GM23248 (cell line): ENCODE results near the gene CD109. TPM values are rescaled to one million over a fixed set of nuclear protein-coding genes. Genes with fewer than 3 reads are reported as not detected.

Experiments used
- DNase-seq: peaks from one replicate; pipeline ENCODE4 v3.0.0-alpha.2; 2015
- H2AFZ ChIP-seq: fragments of 200-600 bp; sonication (generic); 2 replicates; pipeline ENCODE4 v1.6.1; 2016; ENCODE audit warnings: antibody characterized with exemption
- H3F3A ChIP-seq: fragments of 200-600 bp; sonication (generic); 2 replicates; pipeline ENCODE4 v1.6.1; 2016; ENCODE audit warnings: mild to moderate bottlenecking, antibody characterized with exemption, mixed run types; ENCODE audit not compliant: insufficient read depth
- H3K27ac ChIP-seq: fragments of 200-600 bp; sonication (generic); 2 replicates; pipeline ENCODE4 v1.5.1; 2016; ENCODE audit warnings: mild to moderate bottlenecking
- H3K27me3 ChIP-seq: fragments of 200-600 bp; sonication (generic); replicated peaks from 2 replicates; pipeline ENCODE4 v1.6.1; 2016; ENCODE audit warnings: mild to moderate bottlenecking; ENCODE audit not compliant: insufficient read depth
- H3K36me3 ChIP-seq: fragments of 200-600 bp; sonication (generic); 2 replicates; pipeline ENCODE4 v1.6.1; 2016; ENCODE audit warnings: low read depth, mild to moderate bottlenecking
- H3K4me1 ChIP-seq: fragments of 200-600 bp; sonication (generic); 2 replicates; pipeline ENCODE4 v1.6.1; 2016; ENCODE audit warnings: mild to moderate bottlenecking; ENCODE audit not compliant: insufficient read depth
- H3K4me2 ChIP-seq: fragments of 200-600 bp; sonication (generic); one replicate; pipeline ENCODE4 v1.6.1; 2016; ENCODE audit warnings: mild to moderate bottlenecking; ENCODE audit not compliant: unreplicated experiment
- H3K4me3 ChIP-seq: fragments of 200-600 bp; sonication (generic); 2 replicates; pipeline ENCODE4 v1.5.1; 2016; ENCODE audit warnings: mild to moderate bottlenecking
- H3K79me2 ChIP-seq: fragments of 200-600 bp; sonication (generic); 2 replicates; pipeline ENCODE4 v1.6.1; 2016; ENCODE audit warnings: mild to moderate bottlenecking; ENCODE audit not compliant: insufficient read depth
- H3K9ac ChIP-seq: fragments of 200-600 bp; sonication (generic); 2 replicates; pipeline ENCODE4 v1.6.1; 2016; ENCODE audit warnings: mild to moderate bottlenecking
- H3K9me2 ChIP-seq: fragments of 200-600 bp; sonication (generic); 2 replicates; pipeline ENCODE4 v1.6.1; 2016; ENCODE audit warnings: mixed run types, mild to moderate bottlenecking, moderate library complexity; ENCODE audit not compliant: insufficient read depth
- H3K9me3 ChIP-seq: fragments of 200-600 bp; sonication (generic); one replicate; pipeline ENCODE4 v1.6.1; 2017; ENCODE audit warnings: low read depth
- H4K20me1 ChIP-seq: fragments of 200-600 bp; sonication (generic); 2 replicates; pipeline ENCODE4 v1.6.0; 2016; ENCODE audit not compliant: insufficient read depth
- EZH2 ChIP-seq: fragments of 200-600 bp; sonication (generic); IDR thresholded peaks from 2 replicates; pipeline ENCODE4 v1.6.1; 2018; ENCODE audit warnings: antibody characterized with exemption, mild to moderate bottlenecking; ENCODE audit not compliant: insufficient read depth, poor library complexity, severe bottlenecking
- EZH2phosphoT487 ChIP-seq: fragments of 200-600 bp; sonication (generic); IDR thresholded peaks from 2 replicates; pipeline ENCODE4 v1.6.1; 2018; ENCODE audit warnings: antibody characterized with exemption, moderate library complexity, mild to moderate bottlenecking, low read depth; ENCODE audit not compliant: insufficient read depth
- WGBS, 2 experiments: methylation state at CpG; one replicate each; pipeline ENCODE4 v1.1.6; 2015 to 2017; ENCODE audit warnings: low lambda C conversion rate in 2 of 2, low coverage in 1 of 2; ENCODE audit errors: missing lambda C conversion rate in 2 of 2; 5-methylcytosine and 5-hydroxymethylcytosine counted together
- in situ Hi-C: fragments of 300-500 bp; cut with MboI; formaldehyde crosslinking; loops from 2 replicates; pipeline ENCODE4 v1.15.0; 2020
- polyA plus RNA-seq: library from polyadenylated mRNA; unstranded; fragments of >200 nt; fragmentation: Nextera tagmentation; extraction: Ambion mirVana; gene quantifications from 2 replicates; pipeline ENCODE4 v1.2.1, GENCODE V29; 2016
- total RNA-seq: library from RNA; depleted of rRNA; stranded (reverse); fragments of >200 nt; shearing (Covaris generic); gene quantifications from 2 replicates; pipeline ENCODE4 v1.2.3, GENCODE V29; 2014; rRNA removed

Gene CD109
- total RNA-seq (68.3 and 68.6 TPM in 2 replicates), polyA plus RNA-seq (31.1 and 31.3 TPM in 2 replicates)

DNA sequence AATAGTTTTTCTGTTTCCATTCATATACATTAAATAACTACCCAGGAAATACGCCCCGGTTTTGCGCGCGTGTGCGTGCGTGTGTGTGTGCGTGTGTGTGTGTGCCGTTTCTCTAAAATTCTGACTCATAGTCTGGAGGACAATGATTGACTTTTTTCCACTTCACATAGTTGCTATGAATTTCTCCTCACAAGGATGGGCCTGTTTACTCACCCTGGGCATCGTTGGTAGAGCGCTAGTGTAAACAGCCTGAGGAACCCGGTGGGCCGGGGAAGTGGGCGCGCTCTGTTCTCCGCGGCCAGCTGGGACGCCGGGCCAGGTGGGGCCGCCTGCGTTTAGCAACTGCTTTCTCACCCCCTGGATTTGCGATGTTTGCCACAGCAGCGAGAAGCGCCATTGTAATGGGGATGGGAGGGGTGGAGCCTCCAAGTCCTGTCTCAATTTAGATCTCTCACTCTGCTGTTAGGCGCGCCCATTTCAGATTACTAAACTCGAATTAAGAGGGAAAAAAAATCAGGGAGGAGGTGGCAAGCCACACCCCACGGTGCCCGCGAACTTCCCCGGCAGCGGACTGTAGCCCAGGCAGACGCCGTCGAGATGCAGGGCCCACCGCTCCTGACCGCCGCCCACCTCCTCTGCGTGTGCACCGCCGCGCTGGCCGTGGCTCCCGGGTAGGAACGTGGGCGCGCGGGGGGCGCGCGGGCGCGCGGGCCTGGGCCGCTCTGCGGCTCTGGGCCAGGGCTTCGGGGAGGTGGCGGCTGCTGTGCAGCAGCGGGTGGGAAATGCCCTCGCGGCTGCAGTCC lies at the start of gene CD109:
Gene CD109 (plus strand): TSS at position 585 of the 803 bp plus-strand sequence. CDS start 13 bp downstream, at position 598.
- Histone ChIP-seq H3K9ac (peak within 1 kb of the TSS; percentile 98), H2AFZ (peak within 1 kb of the TSS; percentile 89), H3K4me3 (peak within 1 kb of the TSS; percentile 91), H3K79me2 (peaks cover 48% of the 10 kb centered on the region), H3K27me3 (no peaks in the 10 kb centered on the region), H3K9me3 (no peaks in the 10 kb centered on the region), H3K4me1 (peaks cover 22% of the 10 kb centered on the region), H4K20me1 (no peaks in the 10 kb centered on the region), H3F3A (peaks cover 22% of the 10 kb centered on the region), H3K4me2 (peak within 1 kb of the TSS; percentile 92), H3K27ac (peak within 1 kb of the TSS; percentile 100), H3K36me3 (0 out of 2 replicates have a peak, but pooled peaks cover 4% of the 10 kb centered on the region), H3K9me2 (no peaks in the 10 kb centered on the region)
- no peak for TF ChIP-seq EZH2phosphoT487
- TF ChIP-seq EZH2 = no peak
- 1% methylated on average over 61 of the region's 61 CpGs for WGBS, 2 experiments
- in situ Hi-C loops = no loop called here
- DNase-seq = peak; percentile 92

DNA sequence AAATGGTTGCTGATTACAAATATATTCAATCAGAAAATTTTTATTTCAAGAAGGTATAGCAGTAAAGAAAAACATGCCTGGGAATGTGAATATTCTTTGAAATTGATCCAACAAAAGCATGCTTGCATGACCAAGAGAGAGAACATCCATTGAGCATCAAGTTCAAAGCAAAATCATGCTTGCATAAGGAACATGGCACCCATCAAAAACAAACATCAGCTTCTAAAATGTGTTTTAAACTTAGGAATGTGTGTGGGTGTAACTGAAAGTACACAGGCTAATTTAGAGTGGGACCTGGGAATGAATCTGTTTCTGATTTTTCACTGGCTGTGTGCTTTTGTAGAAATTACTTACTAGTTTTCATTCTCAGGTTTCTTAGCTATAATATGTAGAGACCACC lies 47.8 kb upstream of the CD109 start:
- no peaks in the 10 kb centered on the region; the same call in 1 of the 2 replicates for H3F3A ChIP-seq
- TF ChIP-seq EZH2 = no peak
- TF ChIP-seq EZH2phosphoT487 = no peak
- in situ Hi-C loops = no loop called here
- no peaks in the 10 kb centered on the region for H3K36me3 ChIP-seq
- peak overlapping the region; percentile 33 for H3K27ac ChIP-seq
- no peaks in the 10 kb centered on the region for H4K20me1 ChIP-seq
- H3K9me3 ChIP-seq = no peaks in the 10 kb centered on the region
- DNase-seq = peak; percentile 62
- no peaks in the 10 kb centered on the region for H3K27me3 ChIP-seq
- no peaks in the 10 kb centered on the region for H3K9me2 ChIP-seq
- H3K79me2 ChIP-seq = peaks cover 24% of the 10 kb centered on the region
- peaks cover 20% of the 10 kb centered on the region for H3K4me1 ChIP-seq
- no peak overlapping the region for H2AFZ ChIP-seq
- peak overlapping the region; percentile 32 for H3K4me3 ChIP-seq
- H3K9ac ChIP-seq = no peak overlapping the region
- peak overlapping the region; percentile 62 for H3K4me2 ChIP-seq

DNA sequence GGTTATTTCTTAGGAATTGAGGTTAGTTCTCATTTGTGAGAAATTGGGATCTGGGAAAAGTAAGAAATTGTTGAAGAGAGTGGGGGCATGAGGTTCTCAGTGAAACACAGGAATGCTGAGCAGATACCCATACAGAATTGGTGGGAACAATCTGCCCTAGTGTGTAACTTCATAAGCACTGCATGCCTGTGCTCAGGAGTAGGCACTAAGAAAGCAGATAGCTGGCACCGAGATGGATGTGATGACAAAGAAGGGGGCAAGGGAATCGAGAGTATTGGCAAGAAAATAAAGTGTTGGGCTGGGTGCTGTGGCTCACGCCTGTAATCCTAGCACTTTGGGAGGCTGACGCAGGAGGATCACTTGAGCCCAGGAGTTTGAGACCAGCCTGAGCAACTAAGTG lies 46.2 kb upstream of the CD109 start:
- Histone ChIP-seq H3K9me2 (no peaks in the 10 kb centered on the region), H4K20me1 (no peaks in the 10 kb centered on the region), H3K9me3 (no peaks in the 10 kb centered on the region), H3K79me2 (peaks cover 24% of the 10 kb centered on the region), H3F3A (no peaks in the 10 kb centered on the region; the same call in 1 of the 2 replicates), H3K9ac (no peak overlapping the region), H3K4me1 (peaks cover 20% of the 10 kb centered on the region), H3K4me2 (no peak overlapping the region), H3K27ac (no peak overlapping the region), H2AFZ (no peak overlapping the region), H3K36me3 (no peaks in the 10 kb centered on the region), H3K27me3 (no peaks in the 10 kb centered on the region), H3K4me3 (no peak overlapping the region)
- TF ChIP-seq EZH2phosphoT487 = no peak
- no peak for TF ChIP-seq EZH2
- in situ Hi-C loops = no loop called here
- no peak for DNase-seq
- WGBS, 2 experiments = 69 to 70% methylated on average over 4 of the region's 4 CpGs

DNA sequence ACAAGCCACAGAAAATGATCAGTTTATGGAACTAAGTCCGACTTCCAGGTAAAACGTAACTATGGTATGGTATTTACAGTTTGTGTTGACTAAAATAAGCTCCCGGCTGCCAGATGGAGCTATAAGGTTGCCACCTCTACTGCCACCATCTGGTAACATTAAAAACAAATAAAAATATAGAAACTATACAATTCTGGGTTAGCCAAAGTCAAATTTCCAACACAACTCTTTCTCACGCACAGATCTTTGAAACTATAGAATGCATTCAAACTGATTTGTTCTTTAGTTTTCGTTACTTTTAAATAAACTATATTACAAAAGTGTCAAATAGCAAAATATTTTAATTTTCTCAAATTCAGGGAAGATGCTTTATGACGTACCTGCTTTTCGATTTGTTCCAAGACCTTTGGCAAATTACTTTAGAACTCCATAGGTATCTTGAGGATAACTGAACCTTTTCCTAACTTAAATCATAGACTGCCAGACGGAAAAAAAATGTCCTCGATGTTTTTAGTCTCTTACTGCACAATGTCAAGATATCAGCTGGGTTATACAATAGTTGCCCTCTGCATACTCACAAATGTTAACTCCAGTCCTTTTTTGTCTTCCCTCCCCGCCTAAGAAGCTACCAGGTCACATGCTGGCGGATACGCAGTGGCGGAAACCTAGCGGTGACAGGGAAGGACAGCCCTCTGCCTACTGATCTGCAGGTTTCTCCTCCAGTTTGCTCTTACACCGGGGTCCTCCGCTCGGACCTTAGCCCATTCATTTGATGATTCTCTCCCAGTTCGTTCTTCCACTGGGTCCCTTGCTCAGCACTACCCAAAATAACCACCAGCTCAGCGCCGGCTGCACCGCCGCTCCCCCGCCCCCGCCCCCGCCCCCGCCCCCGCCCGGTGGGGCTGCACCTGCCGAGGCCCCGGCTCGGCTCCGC lies 43.1 kb upstream of the CD109 start:
- Histone ChIP-seq H3K36me3 (no peaks in the 10 kb centered on the region), H3K9ac (peak overlapping the region; percentile 98), H3K27ac (peak overlapping the region; percentile 81), H4K20me1 (no peaks in the 10 kb centered on the region), H3K4me3 (peak overlapping the region; percentile 84), H2AFZ (peak overlapping the region; percentile 91), H3K4me1 (peaks cover 11% of the 10 kb centered on the region), H3K9me3 (no peaks in the 10 kb centered on the region), H3K27me3 (no peaks in the 10 kb centered on the region), H3F3A (no peaks in the 10 kb centered on the region; the same call in 1 of the 2 replicates), H3K4me2 (peak overlapping the region; percentile 94), H3K9me2 (no peaks in the 10 kb centered on the region), H3K79me2 (peaks cover 17% of the 10 kb centered on the region)
- 0 to 1% methylated on average over 20 to 31 of the region's 32 CpGs for WGBS, 2 experiments
- in situ Hi-C loops = no loop called here
- peak; percentile 76 for DNase-seq
- TF ChIP-seq EZH2phosphoT487 (no peak), EZH2 (no peak)
